Upper lobe of left lung (tissue), 6 donors: ENCODE results near the gene MCF2L. TPM values are rescaled to one million over a fixed set of nuclear protein-coding genes. Genes with fewer than 3 reads are reported as not detected.

Experiments
- ATAC-seq, 2 donors: fragments of 200-7000 bp; cut with Tn5 transposase; one replicate each; pipeline ENCODE4 v1.9.1; 2022; ENCODE audit warnings: mild to moderate bottlenecking in 2 of 2, moderate library complexity in 2 of 2; ENCODE audit not compliant: low FRiP score in 2 of 2
- DNase-seq, 2 donors: peaks; one replicate each; pipeline ENCODE4 v3.0.0-alpha.2; 2019 to 2020
- H3K27ac ChIP-seq, 4 donors: fragments of 200-600 bp; sonication (generic); one replicate each; pipeline ENCODE4 v1.5.1; 2016 to 2019
- H3K27me3 ChIP-seq, 4 donors: fragments of 200-600 bp; sonication (generic); one replicate each; pipeline ENCODE4 v1.5.1; 2017 to 2019
- H3K36me3 ChIP-seq, 4 donors: fragments of 200-600 bp; sonication (generic); one replicate each; pipeline ENCODE4 v1.5.1; 2016 to 2019
- H3K4me1 ChIP-seq, 4 donors: fragments of 200-600 bp; sonication (generic); one replicate each; pipeline ENCODE4 v1.5.1; 2018 to 2019
- H3K4me3 ChIP-seq, 4 donors: fragments of 200-600 bp; sonication (generic); one replicate each; pipeline ENCODE4 v1.5.1; 2017 to 2019; ENCODE audit warnings: mild to moderate bottlenecking in 2 of 4, moderate library complexity in 1 of 4
- H3K9me3 ChIP-seq, 4 donors: fragments of 200-600 bp; sonication (generic); one replicate each; pipeline ENCODE4 v1.5.1; 2018 to 2019
- CTCF ChIP-seq, 6 experiments: fragments of 450-650 bp in 4 of 6; fragments of 200-600 bp in 2 of 6; sonication (generic) in 2 of 6; IDR thresholded peaks; one replicate each; pipeline ENCODE4 v1.5.1; 2016 to 2019; ENCODE audit warnings: antibody characterized with exemption in 6 of 6
- EP300 ChIP-seq, 4 donors: sonication (generic); formaldehyde crosslinking; IDR thresholded peaks; one replicate each; pipeline ENCODE4 v1.5.1; 2017; ENCODE audit warnings: antibody characterized with exemption in 4 of 4, control low read depth in 2 of 4
- POLR2A ChIP-seq, 4 donors: fragments of 450-650 bp; IDR thresholded peaks; one replicate each; pipeline ENCODE4 v1.5.1; 2016 to 2017; ENCODE audit warnings: antibody characterized with exemption in 4 of 4, mild to moderate bottlenecking in 2 of 4
- POLR2AphosphoS5 ChIP-seq, 2 donors: sonication (generic); formaldehyde crosslinking; IDR thresholded peaks; one replicate each; pipeline ENCODE4 v1.5.1; 2017; ENCODE audit warnings: antibody characterized with exemption in 2 of 2
- WGBS, 2 donors: methylation state at CpG; one replicate each; pipeline ENCODE4 v1.1.5; 2017 to 2018; 5-methylcytosine and 5-hydroxymethylcytosine counted together
- total RNA-seq, 6 donors: library from RNA; depleted of rRNA in 4 of 6; stranded (reverse); fragments of >200 nt in 4 of 6; gene quantifications; one replicate each; pipeline versions ENCODE4 v1.1.0 to v1.2.1, GENCODE V29; 2016 to 2021
- donor health status: DM: no; HTN: no; CAD: no; lungs with moderate emphysema.
- donor health status: DM: no; HTN: yes; CAD: no; lungs with severe emphysema.

Gene MCF2L
- total RNA-seq, 6 donors from 2014 or later: 14.3 to 99.5 (median 53.1) TPM

GRCh38 chr13:113086991-113087922 is 118.2 kb downstream of the MCF2L start:
- DNase-seq: peak in 1 of 2 donors; percentile 64
- H3K4me1 ChIP-seq: peaks cover 0 to 8% (median 6%) of the 10 kb centered on the region in 4 donors
- 92% methylated on average over 28 to 39 of the region's 39 CpGs for WGBS, 2 donors
- H3K4me3 ChIP-seq: no peak overlapping the region
- H3K27ac ChIP-seq: no peak overlapping the region
- no peak for ATAC-seq
- H3K9me3 ChIP-seq: no peaks in the 10 kb centered on the region
- peaks cover 0 to 80% (median 25%) of the 10 kb centered on the region in 4 donors for H3K36me3 ChIP-seq
- TF ChIP-seq POLR2A (IDR thresholded peaks at IDR 0.05) (no peak), POLR2AphosphoS5 (IDR thresholded peaks at IDR 0.05) (no peak)
- no peaks in the 10 kb centered on the region for H3K27me3 ChIP-seq

- Histone ChIP-seq H3K9me3 (no peaks in the 10 kb centered on the region), H3K36me3 (peaks cover 0 to 73% (median 22%) of the 10 kb centered on the region in 4 donors), H3K4me1 (peaks cover 0 to 8% (median 5%) of the 10 kb centered on the region in 4 donors), H3K27me3 (no peaks in the 10 kb centered on the region), H3K27ac (no peak overlapping the region), H3K4me3 (no peak overlapping the region)
- ATAC-seq (no peak), DNase-seq (peak in 1 of 2 donors; percentile 66)
- WGBS, 2 donors: 92 to 94% methylated on average over 36 to 39 of the region's 40 CpGs
- TF ChIP-seq POLR2AphosphoS5 (IDR thresholded peaks at IDR 0.05) (no peak), POLR2A (IDR thresholded peaks at IDR 0.05) (no peak), EP300 (IDR thresholded peaks at IDR 0.05) (no peak), CTCF (IDR thresholded peaks at IDR 0.05) (no peak)
These were observed 119.1 kb downstream of the MCF2L start for GRCh38 chr13:113087923-113088690.

DNA sequence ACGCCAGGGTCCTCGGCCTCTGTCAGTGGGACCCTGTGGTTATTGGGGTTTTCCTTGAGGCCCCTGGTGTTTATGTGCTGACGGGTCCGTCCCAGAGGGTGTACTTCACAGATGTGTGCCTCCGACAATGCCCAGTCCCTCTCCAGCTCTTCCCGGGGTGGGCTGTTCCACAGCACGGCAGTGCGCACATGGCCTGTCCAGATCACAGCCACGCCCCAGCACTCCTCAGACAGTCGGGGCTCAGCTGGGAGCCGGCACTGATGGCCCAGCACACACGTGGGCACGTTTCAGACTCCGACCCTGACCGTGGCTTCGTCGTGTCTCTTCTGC is 119.6 kb downstream of the MCF2L start:
- no peak for DNase-seq
- 87 to 89% methylated on average over 16 to 17 of the region's 17 CpGs for WGBS, 2 donors
- Histone ChIP-seq H3K4me3 (no peak overlapping the region), H3K9me3 (no peaks in the 10 kb centered on the region), H3K36me3 (peaks cover 0 to 67% (median 19%) of the 10 kb centered on the region in 4 donors), H3K4me1 (peaks cover 0 to 4% (median under 1%) of the 10 kb centered on the region in 4 donors), H3K27ac (no peak overlapping the region), H3K27me3 (no peaks in the 10 kb centered on the region)
- TF ChIP-seq CTCF (IDR thresholded peaks at IDR 0.05): no peak
- TF ChIP-seq POLR2A (IDR thresholded peaks at IDR 0.05): no peak
- no peak for TF ChIP-seq EP300 (IDR thresholded peaks at IDR 0.05)
- no peak for TF ChIP-seq POLR2AphosphoS5 (IDR thresholded peaks at IDR 0.05)
- ATAC-seq: no peak

DNA sequence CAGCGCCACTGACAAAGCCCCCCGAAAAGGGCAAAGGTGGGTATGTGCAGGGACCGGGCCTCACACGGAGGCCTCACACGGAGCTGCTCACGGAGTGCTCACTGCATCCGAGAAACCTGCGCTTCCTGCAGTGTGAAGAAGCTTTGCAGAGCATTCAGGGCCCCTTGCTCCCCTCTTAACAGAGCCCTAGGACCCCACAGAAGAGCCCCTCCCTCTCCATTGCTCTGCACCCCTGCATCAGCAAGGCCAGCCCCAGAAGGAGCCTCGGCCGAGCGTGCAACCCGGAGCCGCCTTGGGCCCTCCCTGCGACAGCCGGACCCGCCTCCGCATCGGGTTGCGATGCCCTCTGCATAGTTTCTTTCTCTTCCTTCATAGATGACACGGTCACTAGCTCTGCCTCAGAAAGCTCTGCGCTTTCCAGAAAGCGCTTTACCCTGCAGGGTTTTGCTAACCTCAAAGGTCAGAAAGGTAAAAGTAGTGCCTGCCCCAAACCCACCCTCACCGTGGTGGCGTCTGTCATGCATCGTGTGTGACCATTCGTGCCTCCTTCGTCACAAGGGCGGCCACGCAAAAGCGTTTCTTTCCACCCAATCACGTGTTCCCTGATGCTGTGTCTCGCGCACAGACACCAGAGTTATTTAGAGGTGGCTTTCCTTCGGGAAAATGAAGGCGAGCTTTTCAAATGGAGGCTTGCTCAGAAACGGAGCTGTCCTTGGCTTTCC is 120.8 kb downstream of the MCF2L start:
- DNase-seq: peak in 1 of 2 donors; percentile 64
- no peak for TF ChIP-seq POLR2A (IDR thresholded peaks at IDR 0.05)
- TF ChIP-seq POLR2AphosphoS5 (IDR thresholded peaks at IDR 0.05): no peak
- WGBS, 2 donors: 91 to 92% methylated on average over 36 of the region's 36 CpGs

GRCh38 chr13:113090415-113090770 is 121.4 kb downstream of the MCF2L start:
- no peak overlapping the region for H3K4me3 ChIP-seq
- peaks cover 0 to 54% (median 16%) of the 10 kb centered on the region in 4 donors for H3K36me3 ChIP-seq
- ATAC-seq (no peak), DNase-seq (no peak)
- H3K27me3 ChIP-seq: no peaks in the 10 kb centered on the region
- no peaks in the 10 kb centered on the region for H3K9me3 ChIP-seq
- WGBS, 2 donors: 90 to 92% methylated on average over 11 to 13 of the region's 13 CpGs
- no peak overlapping the region for H3K27ac ChIP-seq
- no peaks in the 10 kb centered on the region for H3K4me1 ChIP-seq
- no peak for TF ChIP-seq EP300 (IDR thresholded peaks at IDR 0.05)
- no peak for TF ChIP-seq POLR2A (IDR thresholded peaks at IDR 0.05)
- TF ChIP-seq CTCF (IDR thresholded peaks at IDR 0.05): no peak
- no peak for TF ChIP-seq POLR2AphosphoS5 (IDR thresholded peaks at IDR 0.05)

More for the DNA sequence above, 120.8 kb downstream of the MCF2L start:
- H3K27ac ChIP-seq: no peak overlapping the region
- no peak for ATAC-seq
- H3K4me1 ChIP-seq: no peaks in the 10 kb centered on the region
- H3K36me3 ChIP-seq: peaks cover 0 to 59% (median 17%) of the 10 kb centered on the region in 4 donors
- H3K4me3 ChIP-seq: no peak overlapping the region
- H3K9me3 ChIP-seq: no peaks in the 10 kb centered on the region
- no peaks in the 10 kb centered on the region for H3K27me3 ChIP-seq
